GM19395 (cell line): Measurements from ENCODE around the gene TBATA.

Experiments used
- ATAC-seq: cut with Tn5 transposase; IDR thresholded peaks from one replicate; pipeline ENCODE4 v1.9.1; 2021; ENCODE audit warnings: mild to moderate bottlenecking, moderate library complexity; ENCODE audit not compliant: unreplicated experiment

TBATA gene

DNA sequence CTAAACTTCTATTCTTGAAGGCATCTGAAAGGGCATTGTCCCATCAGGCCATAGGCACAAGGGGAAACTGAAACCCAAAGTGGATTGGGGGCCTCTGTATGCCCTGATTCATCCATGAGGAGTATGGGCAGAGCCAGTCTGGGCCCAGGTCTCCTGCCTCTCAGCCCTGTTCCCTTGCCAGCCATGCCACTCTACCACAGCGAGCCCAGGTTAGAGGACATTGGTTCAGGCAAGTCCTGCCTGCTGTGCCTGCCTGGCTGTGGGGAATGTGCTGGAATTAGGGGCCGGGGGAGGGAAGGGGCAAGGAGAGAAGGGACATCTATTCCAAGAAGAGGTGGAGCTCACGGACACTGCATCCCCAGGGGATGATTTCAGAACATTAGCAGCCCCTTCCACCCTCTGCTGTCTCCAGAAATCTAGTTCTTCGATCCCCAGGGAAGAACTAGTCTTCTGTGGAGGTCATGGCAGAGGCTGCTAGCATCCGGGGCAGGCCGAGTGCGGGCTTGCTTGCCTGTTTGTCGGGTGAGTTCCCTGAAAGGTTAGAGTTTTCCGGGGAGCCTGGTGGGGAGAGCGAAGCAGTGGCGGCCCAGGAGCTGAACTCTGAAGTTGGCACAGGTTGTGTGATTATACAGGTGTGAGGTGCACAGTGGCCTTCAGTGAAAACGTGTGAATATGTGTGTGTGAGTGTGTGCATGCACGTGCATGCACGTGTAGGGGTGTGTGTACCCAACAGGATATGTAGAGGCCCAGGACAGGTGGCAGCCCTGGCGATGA, 37.8 kb downstream of the TBATA start:
- ATAC-seq = no peak

DNA sequence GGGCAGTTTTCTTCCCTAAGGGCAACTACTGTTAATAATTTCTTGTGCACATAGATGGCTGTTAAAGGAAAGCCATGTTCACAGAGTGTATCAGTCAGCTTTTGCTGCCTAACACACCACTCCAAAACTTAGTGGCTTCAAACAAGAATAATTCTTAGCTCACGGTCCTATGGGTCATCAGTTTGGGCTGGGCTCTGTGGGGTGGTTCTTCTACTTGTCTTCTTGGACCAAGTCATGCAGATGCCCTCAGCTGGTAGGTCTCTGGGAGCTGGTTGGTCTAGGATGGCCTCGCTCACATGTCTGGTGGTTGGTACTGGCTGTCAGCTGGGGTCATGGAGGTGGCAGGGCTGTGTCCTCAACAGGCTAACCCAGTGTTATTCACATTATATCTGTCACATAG, 39.6 kb downstream of the TBATA start:
- no peak for ATAC-seq

DNA sequence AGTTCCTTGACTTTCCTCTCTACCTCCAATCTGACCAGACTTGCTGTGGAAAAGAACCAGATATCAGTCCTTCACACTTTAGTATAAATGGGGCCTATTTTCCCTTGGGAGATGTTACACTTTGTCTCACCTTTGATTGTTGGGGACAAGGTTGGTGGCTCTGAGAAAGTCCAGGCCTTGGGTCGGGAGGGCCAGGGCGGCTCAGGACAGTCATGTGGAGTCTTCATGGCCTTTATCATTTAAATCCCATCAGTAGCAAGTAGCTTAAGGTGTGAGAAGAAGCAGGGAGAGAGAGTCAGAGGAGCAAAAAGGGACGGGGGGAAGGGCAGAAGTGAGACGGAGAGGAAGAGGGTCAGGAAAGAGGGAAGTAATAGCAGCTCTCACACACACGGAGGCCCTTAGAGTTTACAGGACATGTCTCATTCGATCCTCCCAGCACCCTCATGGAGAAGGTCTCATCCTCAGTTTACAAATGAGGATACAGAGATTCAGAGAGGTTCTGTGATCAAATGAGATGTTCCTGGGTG, 40.5 kb downstream of the TBATA start:
- no peak for ATAC-seq

DNA sequence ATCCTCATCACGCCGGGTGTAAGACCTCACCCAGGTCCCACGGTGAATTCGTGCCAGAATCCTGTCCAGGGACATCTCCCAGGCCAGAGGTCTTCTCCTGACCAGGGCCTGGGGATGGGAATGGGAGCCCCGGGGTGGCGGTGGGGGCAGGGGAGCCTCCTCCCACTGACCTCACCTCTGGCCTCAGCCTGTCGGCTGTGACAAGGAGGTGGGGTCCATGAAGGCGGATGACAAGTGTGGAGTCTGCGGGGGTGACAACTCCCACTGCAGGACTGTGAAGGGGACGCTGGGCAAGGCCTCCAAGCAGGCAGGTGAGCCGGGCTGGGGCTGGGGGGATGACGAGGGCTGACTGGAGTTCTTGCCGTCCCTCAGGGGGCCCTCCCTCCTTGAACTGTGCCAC, 41.3 kb downstream of the TBATA start:
- ATAC-seq = no peak

DNA sequence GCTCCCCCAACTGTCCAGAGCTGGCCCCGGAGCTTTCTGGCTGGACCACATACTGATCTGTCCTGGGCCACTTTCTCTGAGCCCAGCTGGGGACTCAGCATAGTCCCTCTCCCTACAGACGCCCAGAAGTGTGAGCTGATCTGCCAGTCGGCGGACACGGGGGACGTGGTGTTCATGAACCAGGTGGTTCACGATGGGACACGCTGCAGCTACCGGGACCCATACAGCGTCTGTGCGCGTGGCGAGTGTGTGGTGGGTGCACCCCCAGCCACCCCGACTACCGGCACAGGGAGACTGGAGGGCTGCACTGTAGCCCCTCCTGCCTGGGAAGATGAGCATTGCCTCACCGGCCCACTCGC, 41.8 kb downstream of the TBATA start:
- ATAC-seq = no peak

DNA sequence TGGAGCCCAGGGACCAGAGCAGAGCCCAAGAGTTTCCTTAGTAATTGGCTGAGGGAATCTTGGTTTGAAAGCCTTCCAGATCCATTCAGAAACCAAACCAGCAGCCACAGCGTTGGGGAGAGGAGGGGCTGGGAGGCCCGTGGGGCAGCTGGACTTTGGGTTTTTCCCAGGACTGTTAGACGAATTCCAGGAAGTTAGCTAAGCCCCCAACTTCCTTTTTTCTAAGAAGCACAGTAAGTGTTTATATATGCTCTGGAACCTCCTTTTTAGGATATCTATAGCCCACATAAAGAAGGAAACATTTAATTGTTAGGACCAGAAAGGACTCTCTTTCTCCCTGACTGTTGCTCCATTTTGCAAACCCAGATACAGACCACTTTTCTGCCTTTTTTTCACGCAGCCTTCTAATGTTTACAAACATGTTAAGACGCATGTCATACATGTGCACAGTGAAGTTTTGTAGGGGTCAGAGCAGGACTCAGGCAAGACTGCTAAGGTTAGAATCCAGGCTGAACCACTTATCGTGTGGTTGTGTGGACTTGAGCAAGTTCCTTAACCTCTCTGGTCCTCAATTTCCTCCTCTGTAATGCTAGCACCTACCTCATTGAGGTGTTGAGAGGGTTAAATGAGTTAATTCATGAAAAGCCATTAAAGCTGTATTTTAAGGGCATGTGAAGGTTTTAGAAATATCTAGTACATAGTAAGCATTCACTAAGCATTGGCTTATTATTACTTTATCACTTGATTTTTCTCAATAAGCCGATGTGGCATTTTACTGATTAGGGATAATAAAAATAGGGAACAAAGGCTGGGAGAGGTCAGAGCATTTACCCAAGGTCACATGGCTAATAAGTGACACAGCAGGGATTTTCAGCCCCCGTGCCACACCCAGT, 42.4 kb downstream of the TBATA start:
- no peak for ATAC-seq

DNA sequence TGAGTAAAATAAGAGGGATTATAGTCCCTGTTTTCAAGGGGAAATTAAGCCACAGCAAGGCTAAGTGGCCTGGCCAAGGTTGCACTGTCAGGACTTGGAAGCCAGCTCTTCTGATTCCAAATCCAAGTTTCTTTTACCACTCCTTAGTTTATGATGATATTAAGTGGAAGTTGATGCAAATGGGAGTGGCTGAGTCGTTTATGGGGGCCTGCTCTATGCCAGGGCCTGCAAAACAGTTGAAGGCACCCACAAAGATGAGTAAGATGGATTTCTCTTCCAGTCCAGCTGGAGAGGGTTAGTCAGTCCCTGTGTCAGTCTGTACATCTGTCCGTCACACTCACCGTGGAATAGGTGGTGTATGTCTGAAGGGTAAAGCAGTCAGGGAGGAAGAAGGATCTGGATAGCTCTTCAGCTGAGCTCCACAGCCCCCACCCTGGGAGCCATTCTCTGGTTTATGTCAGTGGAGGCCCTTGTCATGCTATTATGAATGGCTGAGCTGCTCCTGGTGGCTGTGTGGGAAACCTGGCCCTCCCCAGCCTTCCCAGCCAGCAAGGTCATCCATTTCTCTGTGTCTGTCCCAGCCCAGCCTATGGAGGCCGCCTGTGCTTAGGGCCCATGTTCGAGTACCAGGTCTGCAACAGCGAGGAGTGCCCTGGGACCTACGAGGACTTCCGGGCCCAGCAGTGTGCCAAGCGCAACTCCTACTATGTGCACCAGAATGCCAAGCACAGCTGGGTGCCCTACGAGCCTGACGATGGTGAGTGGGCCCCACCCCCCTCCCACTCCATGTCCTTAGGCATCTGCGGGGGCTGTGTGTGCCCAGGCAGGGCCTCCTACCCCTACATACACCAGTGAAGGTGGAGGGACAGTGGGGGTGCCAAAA, 44.5 kb downstream of the TBATA start:
- ATAC-seq = no peak

DNA sequence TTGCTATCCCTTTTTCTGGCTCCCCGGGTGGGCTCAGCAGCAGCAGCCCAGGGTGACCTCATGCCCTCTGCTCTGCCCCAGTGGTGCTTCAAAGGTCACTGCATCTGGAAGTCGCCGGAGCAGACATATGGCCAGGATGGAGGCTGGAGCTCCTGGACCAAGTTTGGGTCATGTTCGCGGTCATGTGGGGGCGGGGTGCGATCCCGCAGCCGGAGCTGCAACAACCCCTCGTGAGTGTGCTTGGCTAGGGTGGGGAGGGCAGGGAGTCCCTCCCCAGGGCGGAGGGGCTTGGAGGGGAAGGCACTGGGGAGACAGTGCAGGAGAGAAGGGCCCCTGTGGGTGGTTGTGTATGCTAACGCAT, 46.4 kb downstream of the TBATA start:
- no peak for ATAC-seq

DNA sequence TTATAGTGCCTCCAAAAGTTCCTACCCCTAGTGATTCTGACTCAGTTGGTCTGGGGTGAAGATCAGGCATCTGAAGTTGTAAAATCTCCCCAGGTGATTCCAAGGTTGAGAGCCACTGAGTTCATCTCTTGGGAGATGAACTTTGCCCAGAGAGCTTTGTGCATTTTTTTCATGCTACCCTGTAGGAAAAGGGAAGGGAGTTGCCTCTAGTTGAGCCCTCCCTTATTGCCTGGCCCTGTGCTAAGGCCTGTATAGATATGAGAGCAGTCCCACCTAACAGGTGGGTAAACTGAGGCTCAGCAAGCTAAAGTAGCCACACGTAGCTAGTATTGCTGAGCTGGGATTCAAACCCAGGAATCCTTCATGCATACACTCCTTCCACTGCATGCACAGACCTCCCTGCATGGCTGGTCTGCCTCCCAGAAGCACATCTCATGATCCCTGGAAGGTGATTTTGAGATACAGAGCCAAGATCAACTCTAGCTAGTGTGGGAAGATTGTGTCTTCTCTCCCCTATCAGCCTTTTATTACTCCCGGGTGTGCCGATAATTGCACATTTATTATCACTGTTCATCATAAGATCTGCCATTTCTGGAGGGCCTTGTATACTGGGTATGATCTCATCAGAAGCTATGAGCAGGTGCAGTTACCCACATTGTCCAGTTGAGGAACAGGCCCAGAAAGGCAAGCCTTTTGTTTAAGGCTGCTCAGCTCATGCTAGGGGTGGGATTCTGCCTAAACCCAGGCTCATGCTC, 47.0 kb downstream of the TBATA start:
- no peak for ATAC-seq

DNA sequence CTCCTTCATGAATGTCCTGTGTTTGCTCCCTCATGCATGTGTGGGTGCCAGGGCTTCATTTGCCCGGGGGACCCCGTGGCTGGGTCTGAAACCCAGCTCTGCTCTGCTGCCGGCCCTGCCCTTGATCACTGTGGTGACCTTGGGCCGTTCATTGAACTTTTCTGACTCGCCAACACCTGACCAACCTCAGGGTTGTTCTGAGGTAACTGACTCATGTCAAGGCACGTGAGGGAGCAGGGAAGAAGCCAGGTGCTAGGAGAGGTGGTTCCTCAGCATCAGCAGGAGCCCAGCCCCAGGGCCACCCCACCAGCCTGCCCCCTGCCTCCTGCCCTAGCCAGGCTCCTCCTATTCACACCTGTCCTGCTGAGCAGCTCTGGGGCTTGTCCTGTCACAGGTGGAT, 47.9 kb downstream of the TBATA start:
- no peak for ATAC-seq

DNA sequence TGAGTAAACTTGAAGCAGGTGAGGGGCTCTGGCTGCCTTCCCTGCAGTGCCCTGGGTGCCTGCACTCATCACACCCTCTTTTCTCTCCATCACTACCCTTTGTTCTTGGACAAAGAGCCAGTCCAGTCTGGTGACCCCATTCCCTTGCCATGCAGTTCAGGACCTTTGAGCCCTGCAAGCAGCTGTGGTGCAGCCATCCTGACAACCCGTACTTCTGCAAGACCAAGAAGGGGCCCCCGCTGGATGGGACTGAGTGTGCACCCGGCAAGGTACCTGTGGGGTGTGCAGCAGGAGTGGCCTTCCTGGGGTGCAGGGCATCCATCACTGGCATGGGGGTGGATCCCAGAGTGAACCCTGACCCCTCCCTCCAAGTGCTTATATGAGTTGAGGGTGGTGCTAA, 48.7 kb downstream of the TBATA start:
- no peak for ATAC-seq

DNA sequence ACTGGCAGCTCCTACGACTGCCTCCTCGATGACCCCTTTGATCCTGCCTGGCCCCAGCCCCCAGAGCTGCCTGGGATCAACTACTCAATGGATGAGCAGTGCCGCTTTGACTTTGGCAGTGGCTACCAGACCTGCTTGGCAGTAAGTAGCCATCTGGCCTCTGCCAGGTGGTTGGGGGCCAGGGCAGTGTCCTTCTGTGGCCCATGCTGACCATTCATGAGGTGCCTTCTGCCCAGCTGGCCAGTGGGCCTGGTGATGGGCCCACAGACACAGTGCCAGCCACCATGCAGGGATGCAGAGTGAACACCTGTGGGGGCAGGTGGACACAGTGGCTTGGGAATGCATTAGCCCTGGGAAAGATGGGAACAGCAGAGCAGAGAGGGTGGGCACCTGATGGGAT, 50.0 kb downstream of the TBATA start:
- no peak for ATAC-seq

DNA sequence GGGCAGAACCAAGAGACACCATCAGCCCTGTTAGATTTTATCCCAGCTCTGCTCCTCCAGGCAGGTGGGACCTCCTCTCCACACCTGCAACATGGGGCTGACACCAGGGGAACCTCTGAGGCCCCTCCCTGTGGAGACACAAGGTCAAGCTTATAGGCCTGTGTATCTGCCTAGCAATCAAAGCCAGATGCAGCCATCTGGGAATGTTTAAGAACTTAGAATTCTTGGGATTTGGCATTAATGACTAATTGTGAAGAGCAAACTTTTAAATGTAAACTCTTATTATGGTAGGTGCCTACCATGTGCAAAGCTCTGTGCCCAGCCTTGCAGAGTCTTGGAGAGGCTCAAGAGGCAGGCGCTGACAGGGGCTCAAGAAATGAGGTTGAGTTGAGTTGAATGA, 52.1 kb downstream of the TBATA start:
- no peak for ATAC-seq

DNA sequence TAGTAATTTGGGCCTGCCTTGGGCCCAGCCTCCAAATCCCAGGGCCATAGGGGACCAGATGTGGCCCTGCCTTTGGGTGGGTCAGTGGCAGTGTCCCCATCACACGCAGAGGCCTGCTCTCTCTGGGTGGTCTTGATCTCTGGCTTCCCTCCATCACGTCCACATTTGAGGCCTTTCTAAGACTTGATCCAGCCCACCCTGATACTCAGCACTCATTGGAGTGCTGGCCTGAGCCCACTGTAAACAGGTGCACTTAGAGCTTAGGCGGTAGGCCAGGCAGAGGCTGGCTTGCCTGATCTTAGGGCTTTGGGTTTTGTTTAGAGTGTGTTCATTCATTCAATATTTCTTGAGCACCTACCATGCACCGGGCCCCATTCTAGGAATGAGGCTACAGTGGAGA, 52.6 kb downstream of the TBATA start:
- ATAC-seq = no peak

DNA sequence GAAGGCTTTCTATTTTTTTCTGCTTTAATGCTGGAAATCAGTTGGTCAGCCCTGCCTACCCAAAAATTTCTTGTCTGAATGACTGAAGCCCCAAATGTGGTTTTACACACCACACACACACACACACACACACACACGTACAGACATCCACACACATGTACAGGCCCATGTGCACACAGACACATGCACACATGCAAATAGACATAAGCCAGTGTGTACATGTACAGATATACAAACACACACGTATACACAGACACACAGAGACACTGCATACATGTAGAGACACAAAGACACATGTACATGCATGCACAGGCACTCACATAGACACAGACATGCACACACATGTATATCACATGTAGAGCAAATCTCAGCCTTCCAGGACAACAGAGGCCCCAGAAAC, 54.2 kb downstream of the TBATA start:
- ATAC-seq = no peak

DNA sequence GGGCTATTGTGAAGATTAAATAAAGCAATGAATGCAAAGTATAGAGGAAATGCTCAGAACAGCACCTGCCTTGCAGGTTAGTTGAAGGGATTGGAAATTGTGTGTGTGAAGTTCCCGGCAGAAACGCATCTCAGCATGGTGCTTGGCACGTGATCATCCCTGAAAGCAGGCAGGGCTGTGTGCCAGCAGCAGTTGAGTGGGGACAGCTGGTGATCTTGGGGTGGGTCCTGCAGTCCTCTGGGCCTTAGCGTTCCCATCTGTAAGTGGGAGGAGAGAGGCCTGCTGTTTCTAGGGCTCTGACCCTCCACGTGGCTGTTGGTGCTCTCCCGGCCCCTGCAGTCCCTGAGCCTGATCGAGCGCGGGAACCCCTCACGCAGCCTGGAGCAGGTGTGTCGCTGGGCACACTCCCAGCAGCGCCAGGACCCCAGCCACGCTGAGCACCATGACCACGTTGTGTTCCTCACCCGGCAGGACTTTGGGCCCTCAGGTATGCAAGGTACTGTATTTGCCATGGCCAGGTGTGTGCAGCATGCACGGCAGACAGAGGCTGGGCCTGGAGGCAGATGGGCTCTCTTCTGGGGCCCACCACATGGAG, 55.3 kb downstream of the TBATA start:
- no peak for ATAC-seq

DNA sequence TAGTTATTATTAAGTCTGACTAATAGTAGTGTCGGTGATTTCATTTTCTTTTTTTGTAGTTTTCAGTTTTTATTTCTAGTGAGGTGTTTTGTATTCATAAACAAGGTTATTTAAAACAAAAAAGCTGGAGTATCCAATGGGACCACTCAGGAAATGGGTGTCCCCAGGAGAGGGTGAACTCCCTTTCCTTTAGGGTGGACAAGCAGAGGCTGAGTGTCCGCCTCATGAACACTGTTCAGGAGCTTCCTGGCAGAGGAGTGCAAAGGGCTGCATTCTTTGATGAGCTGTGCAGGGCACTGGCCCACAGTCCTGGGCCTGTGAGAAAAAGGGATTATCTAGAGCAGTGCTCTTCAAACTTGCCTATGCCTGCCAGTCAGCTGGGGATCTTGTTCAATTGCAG, 56.8 kb downstream of the TBATA start:
- no peak for ATAC-seq

DNA sequence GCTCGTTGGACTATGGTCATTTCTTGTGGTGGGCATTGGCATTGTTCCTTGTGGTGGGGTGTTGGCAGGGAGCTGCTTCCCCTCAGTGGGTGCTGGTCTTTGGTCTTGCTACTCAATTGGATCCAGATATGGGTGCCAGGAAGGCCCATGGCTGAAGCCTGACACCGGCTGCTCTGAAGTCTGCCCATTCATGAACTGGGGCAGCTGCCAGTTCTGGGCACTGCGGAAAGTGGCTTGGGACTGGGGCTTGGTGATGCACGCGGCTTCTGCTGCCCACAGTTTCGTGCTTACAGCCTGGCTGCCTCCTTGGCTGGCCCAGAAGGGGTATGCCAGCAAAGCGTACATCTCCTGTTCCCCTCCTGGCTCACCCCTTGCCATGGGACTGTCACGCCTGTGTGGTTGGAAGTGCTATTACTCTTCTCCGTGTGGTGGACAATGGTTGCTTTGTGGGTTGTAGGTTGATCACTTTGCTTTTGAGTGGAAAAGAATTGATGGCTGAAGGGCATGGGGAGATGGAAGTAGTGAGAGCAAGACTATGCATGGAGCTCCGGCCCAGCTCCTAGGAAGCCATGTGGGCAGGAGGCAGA, 58.2 kb downstream of the TBATA start:
- no peak for ATAC-seq

DNA sequence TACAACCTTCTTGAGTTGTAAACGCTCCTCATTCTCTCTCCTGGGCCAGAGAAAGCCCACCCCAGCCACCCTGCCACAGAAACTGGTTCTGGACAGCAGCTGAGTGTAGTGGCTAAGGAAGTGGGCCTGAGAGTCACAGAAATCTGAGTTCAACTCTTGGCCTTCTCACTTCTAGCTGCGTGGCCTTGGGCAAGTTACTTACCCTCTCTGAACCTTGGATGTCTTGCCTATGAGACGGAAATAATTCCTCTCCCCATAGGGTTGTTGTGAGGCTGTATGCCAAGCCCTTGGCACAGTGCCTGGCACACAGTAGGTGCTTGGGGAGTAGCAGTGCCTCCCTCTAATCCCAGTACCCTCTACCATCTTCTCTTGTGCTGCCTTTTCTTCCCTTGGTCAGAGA, 61.4 kb downstream of the TBATA start:
- no peak for ATAC-seq
